DMS114 treated with DMSO at 0.1 percent for 48 hours (cell line): ENCODE results near the gene ILKAP.

ENCODE experiments used
- DNase-seq: peaks from one replicate; lab custom pipeline; 2025; ENCODE audit not compliant: unreplicated experiment; lab: John Stamatoyannopoulos, UW

The ILKAP gene

DNA sequence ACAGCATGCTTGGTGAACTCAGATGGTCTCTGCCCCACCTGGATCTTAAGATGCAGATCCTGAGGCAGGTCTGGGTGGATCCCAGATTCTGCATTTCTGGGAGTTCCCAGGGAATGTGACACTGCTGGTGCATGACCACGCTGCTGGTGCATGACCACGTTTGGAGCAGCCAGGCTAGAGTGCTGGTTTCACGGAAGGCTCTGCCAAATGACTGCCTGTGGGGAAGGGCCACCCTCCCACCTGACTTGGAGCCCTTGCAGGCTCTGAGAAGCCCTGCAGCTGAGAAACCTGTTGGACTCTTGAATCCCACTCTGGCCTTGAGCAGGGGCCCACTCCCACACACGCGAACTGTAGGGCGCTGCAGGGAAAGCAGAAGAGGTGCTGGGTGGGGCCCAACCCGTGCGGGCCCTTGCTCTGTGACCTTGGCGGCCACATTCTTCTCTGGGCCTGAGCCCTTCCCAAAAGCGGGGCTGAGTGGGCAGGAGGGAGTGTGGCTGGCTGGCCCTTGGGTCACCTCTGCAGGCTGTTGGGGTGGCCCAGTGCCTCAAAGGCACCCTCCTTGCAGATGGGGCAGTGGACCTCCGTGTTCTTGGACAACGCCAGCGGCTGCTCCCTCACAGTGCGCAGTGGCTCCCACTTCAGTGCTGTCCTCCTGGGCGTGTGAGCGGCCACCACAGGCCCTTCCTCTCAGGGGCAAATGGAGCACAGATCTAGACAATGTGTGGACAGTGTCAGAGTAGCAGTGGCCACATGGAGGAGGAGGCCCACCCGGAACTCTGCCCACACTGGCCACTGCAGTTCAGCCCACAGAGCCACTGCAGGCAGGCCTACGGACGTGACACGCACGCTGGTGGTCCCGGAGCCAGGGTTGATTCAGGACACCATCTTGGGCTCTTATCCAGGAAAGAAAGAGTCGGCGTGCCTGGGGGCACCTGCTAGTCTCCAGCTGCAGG is 36.8 kb downstream of the ILKAP start:
- DNase-seq, result no peak

DNA sequence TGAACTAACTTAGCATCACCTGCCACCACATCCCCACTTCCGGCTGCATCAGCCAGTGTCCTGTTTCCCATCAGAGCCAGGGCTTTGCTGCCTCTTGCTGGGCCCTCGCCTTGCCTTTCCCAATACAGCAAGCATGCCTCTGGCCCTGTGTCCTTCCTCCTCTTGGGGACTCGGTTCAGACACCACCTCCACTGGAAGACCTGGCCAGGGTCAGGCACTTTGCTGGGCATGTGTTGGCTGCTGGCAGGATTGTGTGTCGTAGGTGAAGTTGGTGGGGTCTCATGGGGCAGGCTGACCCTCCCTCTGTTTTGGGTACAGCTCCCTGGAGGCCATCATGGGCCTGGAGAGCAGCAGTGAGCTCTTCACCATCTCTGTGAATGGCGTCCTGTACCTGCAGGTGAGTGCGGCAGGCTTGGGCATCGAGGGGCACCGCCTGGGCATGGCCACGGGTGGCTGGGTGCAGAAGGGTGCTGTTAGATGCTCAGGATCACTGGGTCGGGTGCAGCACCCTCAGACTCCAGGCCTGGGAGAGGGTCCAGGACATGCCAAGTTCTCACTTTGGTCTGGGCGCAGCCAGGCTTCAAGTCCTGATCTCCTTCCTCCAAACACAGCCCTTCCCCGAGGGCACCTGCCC is 38.1 kb downstream of the ILKAP start:
- no peak for DNase-seq

DNA sequence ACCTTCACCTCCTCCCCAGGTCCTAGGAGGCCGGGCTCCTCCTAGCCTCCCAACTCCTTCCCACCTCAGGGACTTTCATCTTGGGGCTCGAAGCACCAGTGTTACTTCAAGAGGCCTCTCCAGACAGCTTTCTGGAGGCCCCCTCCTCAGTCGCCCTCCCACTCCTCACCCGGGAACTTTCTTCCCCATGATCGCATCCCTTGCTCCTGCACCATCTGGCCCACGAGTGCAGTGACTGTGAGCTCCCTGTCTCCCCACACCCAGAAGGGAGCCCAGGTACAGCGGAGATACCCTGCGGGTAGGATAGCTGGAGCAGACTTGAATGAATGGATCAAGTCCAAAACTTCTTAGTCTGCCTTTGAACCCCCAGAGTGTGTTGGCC is 38.6 kb downstream of the ILKAP start:
- DNase-seq, result no peak

DNA sequence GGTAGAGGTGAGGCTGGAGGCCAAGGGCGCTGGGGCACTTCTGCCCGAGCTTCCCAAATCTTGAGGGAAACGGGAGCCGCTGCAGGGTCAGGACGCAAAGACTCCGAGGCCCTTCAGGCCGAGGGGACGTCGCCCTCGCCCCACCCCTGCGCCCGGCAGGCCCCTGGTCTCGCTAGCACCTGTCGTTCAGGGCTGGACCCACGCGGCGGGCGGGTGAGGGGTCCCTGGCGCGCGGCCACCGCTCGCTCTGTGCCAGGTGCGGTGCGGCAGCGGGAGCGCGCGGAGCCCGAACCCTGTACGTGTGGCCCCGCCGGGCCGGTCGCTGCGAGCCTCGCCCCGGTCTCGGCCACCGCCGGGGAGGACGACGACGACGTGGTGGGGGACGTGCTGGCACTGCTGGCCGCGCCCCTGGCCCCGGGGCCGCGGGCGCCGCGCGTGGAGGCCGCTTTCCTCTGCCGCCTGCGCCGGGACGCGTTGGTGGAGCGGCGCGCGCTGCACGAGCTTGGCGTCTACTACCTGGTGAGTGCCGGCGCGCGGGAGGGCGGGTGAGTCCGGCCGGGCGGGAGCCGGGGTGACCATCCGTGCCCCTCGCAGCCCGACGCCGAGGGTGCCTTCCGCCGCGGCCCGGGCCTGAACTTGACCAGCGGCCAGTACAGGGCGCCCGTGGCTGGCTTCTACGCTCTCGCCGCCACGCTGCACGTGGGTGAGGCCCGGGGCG is 39.9 kb downstream of the ILKAP start:
- no peak for DNase-seq

DNA sequence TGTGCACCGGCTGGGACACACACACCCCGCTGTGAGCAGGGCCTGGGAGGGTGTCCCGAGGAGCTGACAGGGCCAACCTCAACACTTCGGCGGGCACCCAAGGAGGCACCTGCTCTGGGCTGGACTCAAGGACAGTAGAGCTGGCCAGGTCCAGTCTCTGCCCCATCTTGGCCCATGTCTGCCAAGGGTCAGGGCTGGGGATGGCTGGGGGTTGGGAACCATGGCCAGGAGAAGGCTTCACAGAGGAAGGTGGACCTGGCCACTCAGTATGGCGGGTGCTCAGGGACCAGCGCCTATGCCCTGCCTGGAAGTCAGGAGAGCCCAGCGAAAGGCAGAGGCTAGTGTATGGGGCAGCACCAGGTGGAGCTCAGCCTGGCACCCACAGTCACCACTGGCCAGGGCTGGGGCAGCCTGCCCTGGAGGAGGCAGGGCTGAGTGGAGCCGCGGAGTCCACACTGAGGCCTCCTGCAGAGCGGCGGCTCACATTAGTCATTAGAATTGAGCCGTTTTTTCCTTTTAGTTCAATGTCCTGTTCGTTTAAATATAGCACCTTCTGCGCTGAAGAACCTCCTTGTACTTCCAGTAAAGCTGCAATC is 40.6 kb downstream of the ILKAP start:
- DNase-seq, result no peak

DNA sequence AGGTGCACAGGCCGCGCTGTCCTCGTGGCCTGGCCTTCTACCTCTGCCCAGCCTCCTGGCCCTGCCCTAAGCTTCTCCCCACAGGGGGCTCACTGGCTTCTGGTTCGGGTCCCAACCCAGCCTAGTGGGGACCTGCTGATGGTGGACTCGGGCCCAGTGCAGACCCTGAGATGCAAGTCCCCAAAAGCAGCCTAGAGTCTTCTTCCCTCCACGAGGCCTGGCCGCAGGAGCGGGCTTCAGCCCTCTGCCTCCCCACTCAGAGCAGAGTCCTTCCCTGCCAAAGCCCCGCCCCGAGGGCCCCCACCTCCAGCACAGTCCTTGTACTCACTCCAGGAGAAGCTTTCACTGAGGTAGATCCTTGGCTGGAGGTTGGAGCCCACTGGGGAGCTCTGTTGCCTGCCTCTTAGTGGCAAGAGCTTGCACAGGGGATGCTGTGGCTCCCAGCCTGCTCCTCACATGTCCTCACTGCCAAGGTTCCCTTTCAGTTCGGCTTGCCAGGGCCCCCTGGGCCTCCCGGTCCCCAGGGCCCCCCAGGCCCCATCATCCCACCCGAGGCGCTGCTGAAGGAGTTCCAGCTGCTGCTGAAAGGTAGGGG is 41.1 kb downstream of the ILKAP start:
- no peak for DNase-seq

DNA sequence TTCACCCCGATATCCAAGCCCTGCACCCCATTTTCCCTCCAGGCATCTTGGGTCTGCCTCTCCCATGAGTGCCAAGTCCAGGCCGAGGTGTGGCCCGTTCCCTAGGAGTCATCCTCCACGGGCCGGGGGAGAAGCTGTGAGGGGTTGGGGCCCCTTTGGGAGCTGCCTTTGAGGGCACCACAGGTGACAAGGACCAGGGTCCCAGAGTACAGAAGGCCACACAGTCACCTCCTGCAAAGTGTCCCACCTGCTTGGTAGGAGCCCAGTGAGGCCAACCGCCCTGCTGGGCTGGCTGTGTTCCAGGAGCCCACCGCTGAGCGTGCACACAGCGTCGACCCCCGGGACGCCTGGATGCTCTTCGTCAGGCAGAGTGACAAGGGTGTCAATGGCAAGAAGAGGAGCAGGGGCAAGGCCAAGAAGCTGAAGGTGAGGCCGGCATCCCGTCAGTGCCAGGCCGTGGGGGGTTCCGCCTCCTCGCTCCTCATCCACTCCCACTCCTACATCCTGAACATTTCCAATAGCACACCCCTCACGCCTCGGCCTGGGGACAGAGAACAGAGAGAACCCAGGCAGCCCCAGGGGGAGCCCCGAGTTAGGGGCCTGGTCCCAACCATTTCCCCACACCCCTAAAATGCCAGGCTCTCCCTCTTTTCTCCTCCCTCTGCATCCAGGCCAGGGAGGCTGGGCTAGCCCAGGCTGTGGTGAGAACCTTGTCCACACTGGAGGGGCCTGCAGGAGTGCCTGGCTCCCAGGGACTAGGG is 42.0 kb downstream of the ILKAP start:
- no peak for DNase-seq

DNA sequence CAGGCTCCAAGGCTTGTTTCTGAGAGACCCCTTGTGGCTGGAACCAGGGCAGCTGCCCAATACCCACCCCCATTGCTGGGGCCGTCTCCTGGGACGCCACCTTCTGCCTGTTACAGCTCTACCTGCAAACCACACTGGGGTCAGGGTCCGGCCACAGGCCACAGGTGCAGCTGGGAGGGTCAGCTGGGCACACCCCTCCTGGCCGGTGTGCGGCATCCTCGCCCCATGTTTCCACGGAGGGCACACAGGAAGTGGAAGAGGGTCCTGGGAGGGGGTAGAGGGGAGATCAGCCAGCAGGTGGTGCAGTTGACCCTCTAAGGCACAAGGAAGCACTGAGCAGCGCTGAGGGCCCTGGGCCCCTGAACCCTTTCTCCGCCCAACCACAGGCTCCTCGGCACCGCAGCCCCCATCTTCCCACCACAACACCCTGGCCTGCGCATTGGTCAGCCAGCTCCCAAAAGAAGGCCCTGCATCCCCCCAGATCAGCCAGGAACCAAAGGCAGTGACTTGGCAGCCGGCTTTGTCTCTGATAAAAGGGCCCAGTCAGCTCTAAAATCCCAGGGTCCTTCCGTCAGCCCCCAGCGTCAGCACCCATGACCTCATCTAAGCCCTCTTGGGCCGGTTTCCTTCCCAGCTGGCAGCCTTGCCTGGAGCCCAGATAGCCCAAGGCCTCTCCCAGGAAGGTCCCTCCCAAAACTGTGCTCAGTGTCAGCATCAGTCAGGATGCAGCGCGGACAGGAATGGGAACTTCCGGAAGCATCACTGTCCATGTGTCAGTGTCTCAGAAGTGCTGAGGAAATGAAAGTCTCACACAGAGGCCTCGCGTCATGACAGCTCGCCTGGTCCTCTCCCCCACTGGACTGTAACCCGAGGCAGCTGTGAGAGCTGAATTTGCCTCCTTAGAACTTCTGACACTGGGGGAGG is 43.0 kb downstream of the ILKAP start:
- DNase-seq, result no peak

DNA sequence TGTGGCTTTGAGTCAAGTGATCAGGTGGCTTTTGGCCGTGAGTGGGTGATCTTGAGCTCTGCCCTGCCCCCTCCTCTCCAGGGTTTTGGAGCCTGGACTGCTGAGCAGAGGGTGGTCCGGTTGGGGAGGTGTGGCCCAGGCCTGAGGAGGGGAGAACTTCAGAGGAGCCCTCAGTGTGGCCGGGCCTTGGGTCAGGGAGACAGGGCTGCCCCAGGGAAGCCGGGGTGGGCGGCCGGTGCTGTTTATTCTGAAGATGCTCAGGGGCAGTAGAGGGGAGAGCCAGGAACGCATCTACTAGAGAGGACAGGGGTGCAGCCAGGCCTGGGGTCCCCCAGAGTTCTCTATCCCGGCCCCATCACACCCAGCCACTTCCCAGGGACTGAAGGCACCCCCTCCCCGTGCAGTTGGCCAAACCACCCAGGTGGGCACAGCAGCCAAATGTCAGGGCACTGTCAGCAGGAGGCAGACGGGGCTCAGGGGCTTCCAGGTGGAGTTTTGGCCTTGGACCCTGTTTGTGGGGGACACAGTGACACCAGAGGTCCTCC is 43.8 kb downstream of the ILKAP start:
- DNase-seq, result no peak

DNA sequence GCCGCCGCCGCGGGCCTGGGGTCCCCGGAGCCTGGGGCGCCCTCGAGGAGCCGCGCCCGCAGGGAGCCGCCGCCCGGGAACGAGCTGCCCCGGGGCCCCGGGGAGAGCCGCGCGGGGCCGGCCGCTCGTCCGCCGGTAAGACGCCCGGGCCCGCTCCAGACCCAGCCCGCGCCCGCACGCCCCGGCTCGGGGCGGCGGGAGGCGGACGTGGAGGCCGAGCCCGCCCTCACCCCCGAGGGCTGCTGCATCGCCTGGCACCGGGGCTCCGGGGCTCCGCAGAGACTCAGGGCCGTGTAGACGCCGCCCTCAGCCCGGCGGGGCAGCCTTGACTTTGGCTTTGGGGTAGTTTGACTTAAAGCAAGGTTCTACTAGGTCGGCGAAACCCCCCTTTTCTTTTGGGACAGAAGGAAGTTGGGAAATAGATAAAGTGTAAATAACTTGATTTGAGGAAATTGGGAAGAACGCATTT is 44.4 kb downstream of the ILKAP start:
- no peak for DNase-seq

DNA sequence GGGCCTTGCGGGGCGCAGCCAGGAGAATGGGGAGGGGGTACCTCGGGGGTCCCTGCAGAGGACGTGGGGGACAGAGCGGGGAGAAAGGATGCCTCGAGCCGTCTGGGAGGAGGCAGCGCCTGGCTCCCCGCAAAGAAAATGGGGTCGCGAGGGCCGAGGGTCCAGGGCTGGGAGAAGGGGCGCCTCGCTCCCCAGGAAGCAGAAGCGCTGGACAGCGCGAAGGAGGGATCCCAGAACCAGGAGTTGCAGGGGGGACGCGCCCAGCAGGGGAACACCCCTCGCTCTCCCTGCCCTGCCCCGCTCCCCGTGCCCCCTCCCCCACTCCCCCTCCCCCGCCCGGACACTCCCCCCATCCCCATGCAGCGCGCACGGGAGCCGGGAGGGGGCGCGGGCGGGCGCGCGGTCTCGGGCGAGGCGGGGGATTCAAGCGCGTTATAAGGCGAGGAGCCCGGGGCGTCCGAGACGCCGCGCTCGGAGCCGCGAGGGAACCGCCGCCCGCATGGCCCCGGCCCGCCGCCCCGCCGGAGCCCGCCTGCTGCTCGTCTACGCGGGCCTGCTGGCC is 44.9 kb downstream of the ILKAP start, which contains the start of gene ERFE:
Gene ERFE, plus strand, starts transcription at position 462 of the 562 bp plus-strand sequence. Its CDS starts 38 bp downstream, at position 500.
- no peak for DNase-seq

DNA sequence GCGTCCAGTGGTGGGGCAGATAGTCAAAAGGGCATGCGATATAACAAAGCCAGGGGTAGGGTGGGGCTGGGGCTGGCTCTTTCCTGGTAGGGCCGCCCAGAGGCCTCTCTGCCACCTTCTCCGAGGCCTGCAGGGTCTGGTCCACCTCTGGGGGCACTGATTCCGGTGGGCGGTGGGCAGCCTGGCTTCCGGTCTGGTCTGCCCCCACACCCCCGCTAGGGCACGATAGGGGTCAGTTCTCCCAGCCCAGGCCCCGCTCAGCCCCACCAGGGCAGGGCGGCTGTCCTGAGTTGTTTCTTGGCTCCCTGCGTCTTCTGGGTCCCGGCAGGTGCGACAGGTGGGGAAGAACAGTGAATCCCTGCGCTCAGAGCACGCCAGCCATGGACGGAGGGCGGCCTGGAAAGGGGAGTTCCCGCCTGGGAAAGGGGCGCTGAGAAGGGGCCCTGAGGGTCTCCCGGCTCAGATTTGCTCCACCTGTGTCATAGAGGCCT is 45.4 kb downstream of the ILKAP start:
- no peak for DNase-seq

DNA sequence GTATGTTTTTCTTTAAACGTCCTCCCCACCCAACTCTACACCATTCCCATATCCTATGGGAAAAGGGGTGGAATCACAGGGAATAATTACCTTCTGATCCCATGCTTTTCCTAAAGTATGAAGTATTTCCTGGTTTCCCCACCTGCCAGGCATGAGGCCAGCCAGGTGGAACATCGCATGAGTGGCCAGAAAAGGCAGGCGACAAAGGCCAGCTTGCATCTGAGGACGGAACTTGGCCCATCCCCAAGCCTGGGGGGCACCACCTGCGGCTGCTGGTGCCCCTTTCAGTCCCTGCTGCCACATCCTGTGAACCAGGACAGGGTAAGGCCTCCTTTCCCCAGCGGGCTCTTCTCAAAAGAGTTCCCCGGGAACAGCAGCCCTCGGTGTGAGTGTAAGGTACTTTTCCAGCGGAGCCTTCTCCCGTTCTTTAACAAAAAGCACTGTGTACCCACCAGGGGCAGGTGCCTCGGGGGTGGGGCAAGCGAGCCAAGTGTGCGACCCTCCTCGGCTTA is 45.9 kb downstream of the ILKAP start:
- no peak for DNase-seq

DNA sequence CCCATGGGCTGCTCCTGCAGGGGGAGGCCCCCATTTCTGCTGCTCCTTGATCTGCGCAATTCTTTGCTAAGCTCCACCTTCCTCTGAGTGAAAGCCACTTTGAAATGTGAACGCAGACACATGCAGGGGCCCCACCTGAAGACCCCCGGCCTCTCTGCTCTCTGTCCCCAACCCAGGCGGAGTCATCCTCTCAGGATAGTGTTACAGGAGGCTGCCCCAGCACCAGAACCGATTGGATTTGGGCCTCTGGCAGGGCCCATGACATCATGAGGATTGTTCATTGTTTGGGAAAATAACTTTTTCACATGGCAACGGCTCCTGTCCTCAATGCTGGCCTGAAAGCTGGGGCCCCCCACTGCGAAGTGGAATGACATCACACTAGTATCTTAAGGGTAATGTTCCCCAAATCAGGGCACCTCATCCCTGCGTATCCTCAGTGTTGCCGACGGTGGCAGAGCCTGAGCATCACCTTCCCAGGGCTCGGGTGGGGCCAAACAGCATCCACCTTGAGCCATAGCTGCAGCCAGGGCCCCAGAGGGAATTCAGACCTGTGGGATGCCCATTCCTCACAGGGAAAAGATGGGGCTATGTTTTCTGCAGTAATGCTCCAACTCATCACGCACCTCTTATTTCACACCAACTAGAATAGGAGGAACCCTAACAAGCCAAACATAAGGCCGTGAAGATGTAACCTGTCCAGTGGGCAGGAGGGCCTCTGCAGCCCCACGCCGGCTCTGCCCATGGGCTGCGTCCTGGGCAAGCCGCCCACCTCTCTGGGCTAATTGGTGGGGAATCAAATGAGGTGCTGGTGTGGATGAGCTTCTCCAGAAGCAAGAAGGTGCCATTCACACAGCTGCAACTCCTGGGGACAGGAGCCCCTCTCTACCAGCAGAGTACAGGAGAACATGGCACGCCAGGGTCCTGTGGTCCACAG is 47.5 kb downstream of the ILKAP start:
- no peak for DNase-seq

DNA sequence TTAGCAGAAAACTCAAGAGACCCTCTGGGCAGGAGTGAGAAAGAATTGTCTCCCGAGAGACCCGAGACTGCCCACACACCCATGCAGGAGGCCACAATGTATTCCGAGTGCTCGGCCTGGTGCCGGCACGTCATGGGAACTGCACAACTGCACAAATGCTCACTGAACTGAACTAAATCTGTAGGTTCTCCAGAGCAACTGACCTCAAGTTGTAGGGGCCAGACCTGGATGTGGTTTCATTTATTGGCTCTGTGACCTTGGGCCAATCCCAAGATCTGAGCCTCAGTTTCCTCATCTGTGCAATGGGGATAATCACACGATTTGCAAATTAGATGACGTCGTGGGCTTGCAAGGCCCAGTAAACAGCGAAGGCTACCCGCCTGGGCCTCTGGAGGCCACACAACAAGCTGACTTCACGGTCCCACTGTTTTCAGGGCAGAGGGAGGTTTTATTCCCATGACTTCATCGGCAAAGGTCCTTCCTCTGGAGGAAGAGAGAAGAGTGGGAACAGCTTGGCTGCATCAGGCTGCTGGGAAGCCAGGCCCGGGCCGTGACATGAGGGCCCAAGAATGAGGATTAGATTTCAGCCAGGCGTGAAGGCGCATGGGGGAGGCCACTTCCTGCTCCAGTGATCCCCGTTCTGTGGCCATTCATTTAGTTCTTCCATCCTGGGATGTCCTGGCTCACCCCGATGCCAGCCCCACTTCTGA is 48.3 kb downstream of the ILKAP start:
- no peak for DNase-seq

DNA sequence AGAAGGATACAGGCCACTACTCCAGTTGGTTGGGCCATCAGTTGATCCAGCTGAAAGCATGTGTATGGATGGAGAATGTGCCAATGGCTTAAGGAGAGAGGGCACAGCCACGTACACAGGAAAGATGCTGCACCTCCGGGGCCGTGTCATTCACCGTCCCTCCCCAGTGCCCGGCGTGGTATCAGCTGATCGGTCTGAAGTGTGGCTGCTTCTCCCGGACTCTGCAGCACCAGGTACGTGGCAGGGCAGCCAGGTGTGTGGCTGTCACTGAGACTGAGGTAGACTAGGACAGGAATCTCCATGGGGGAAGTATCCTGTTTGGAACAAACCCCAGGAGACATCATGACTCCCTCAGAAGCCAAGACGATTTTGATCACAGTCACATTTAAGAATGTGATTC is 48.9 kb downstream of the ILKAP start:
- DNase-seq, result no peak
